Panc1 (cell line): Measurements from ENCODE around the gene SYT12.

Experiments used
- CTCF ChIP-seq: fragments of 450-650 bp; IDR thresholded peaks from 2 replicates; pipeline ENCODE4 v1.5.1; 2017; ENCODE audit warnings: mild to moderate bottlenecking
- POLR2AphosphoS5 ChIP-seq: IDR thresholded peaks from 2 replicates; pipeline ENCODE4 v1.6.1; 2012; ENCODE audit warnings: mild to moderate bottlenecking, low read depth, low read length, moderate library complexity
- REST ChIP-seq, 2 experiments: IDR thresholded peaks; 2 replicates each; pipeline ENCODE4 v1.6.1; 2011 to 2012; ENCODE audit warnings: low read depth in 2 of 2, control low read depth in 1 of 2, low read length in 1 of 2, mild to moderate bottlenecking in 1 of 2, moderate library complexity in 1 of 2; ENCODE audit not compliant: insufficient read depth in 1 of 2
- SIN3A ChIP-seq: IDR thresholded peaks from 2 replicates; pipeline ENCODE4 v1.6.1; 2012; ENCODE audit warnings: low read depth, mild to moderate bottlenecking, low read length, moderate library complexity, borderline replicate concordance; ENCODE audit not compliant: insufficient read depth

- TF ChIP-seq CTCF (no peak), SIN3A (no peak), POLR2AphosphoS5 (no peak), REST (IDR thresholded peaks at IDR 0.05; ENCODE audit: insufficient read depth in 1 of 2, low read depth in 2 of 2, low read length in 1 of 2) (no peak)
Observed at GRCh38 chr11:67045314-67045713, 22.4 kb downstream of the SYT12 start.
